Esophagus muscularis mucosa (tissue), 3 donors: Measurements from ENCODE around the gene YTHDC2.

Experiments used
- POLR2A ChIP-seq: fragments of 450-650 bp; IDR thresholded peaks from one replicate; pipeline ENCODE4 v1.6.1; 2017; ENCODE audit warnings: antibody characterized with exemption, moderate library complexity, mild to moderate bottlenecking, low read depth
- POLR2AphosphoS5 ChIP-seq, 2 donors: sonication (generic); formaldehyde crosslinking; IDR thresholded peaks; one replicate each; pipeline ENCODE4 v1.6.1; 2017; ENCODE audit warnings: antibody characterized with exemption in 2 of 2
- TF ChIP-seq, protein P1 (sequence below), 3 experiments: fragments of 200-600 bp in 2 of 3; fragments of 450-650 bp in 1 of 3; sonication (generic) in 2 of 3; IDR thresholded peaks; one replicate each; pipeline ENCODE4 v1.5.1; 2017 to 2019; ENCODE audit warnings: antibody characterized with exemption in 3 of 3, mild to moderate bottlenecking in 2 of 3, moderate library complexity in 1 of 3

DNA sequence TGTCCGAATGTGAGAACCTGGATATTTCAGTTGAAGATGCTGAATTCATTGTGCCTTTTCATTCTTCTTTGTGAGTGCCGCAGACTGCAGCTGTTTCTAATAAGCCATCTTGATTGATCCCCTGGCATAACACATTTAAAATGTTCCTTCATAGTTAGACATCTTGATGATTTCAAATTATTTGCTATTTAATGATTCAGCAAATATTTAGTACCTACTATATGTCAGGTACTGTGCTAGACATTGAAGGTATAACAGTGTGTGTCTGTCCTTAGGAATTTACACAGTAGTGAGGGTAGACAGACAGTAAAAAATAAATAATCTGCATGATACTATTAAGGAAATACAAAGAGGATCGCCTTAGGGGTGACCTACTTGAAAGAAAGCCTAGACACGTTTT is 61.6 kb downstream of the YTHDC2 start:
- TF ChIP-seq POLR2A (no peak), POLR2AphosphoS5 (IDR thresholded peaks at IDR 0.05) (no peak)
- TF ChIP-seq, protein P1, sequence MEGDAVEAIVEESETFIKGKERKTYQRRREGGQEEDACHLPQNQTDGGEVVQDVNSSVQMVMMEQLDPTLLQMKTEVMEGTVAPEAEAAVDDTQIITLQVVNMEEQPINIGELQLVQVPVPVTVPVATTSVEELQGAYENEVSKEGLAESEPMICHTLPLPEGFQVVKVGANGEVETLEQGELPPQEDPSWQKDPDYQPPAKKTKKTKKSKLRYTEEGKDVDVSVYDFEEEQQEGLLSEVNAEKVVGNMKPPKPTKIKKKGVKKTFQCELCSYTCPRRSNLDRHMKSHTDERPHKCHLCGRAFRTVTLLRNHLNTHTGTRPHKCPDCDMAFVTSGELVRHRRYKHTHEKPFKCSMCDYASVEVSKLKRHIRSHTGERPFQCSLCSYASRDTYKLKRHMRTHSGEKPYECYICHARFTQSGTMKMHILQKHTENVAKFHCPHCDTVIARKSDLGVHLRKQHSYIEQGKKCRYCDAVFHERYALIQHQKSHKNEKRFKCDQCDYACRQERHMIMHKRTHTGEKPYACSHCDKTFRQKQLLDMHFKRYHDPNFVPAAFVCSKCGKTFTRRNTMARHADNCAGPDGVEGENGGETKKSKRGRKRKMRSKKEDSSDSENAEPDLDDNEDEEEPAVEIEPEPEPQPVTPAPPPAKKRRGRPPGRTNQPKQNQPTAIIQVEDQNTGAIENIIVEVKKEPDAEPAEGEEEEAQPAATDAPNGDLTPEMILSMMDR (IDR thresholded peaks at IDR 0.05) = no peak
